HEK293 (cell line): ENCODE data around the gene POLD4.

Experiments
- CTCF ChIA-PET: fragments of 350-600 bp; formaldehyde crosslinking; extraction: SDS; loops from one replicate; lab custom pipeline; 2021; ENCODE audit warnings: antibody characterized with exemption; lab: Yijun Ruan, JAX
- POLR2A ChIA-PET: fragments of 300-600 bp; formaldehyde crosslinking; extraction: SDS; loops from one replicate; lab custom pipeline; 2020; ENCODE audit warnings: antibody characterized with exemption, inconsistent platforms; lab: Yijun Ruan, JAX
- H3K27ac ChIP-seq: fragments of 200-500 bp; sonication (Bioruptor generic); 2 replicates; pipeline ENCODE4 v1.5.1; 2014; ENCODE audit warnings: low read depth, low read length, control low read depth, inconsistent platforms; ENCODE audit errors: extremely low read depth
- H3K36me3 ChIP-seq, 2 experiments: fragments of 200-500 bp in 1 of 2; sonication (Bioruptor generic) in 1 of 2; 1 replicate in 1 of 2; 2 replicates in 1 of 2; pipeline ENCODE4 v1.5.1; 2014 to 2017; ENCODE audit warnings: inconsistent platforms in 2 of 2, low read length in 2 of 2; ENCODE audit not compliant: control insufficient read depth in 2 of 2, insufficient read depth in 1 of 2
- H3K4me1 ChIP-seq: fragments of 200-500 bp; sonication (Bioruptor generic); 2 replicates; pipeline ENCODE4 v1.5.1; 2014; ENCODE audit warnings: mild to moderate bottlenecking, low read length, inconsistent platforms; ENCODE audit not compliant: control insufficient read depth, insufficient read depth
- H3K4me3 ChIP-seq: 2 replicates; pipeline ENCODE4 v1.5.1; 2011; ENCODE audit warnings: low read depth, mild to moderate bottlenecking, control low read depth, low read length, moderate library complexity
- H3K9me3 ChIP-seq: fragments of 200-500 bp; sonication (Bioruptor generic); 2 replicates; pipeline ENCODE4 v1.5.1; 2014; ENCODE audit warnings: low read depth, low read length, inconsistent platforms; ENCODE audit not compliant: control insufficient read depth, insufficient read depth
- CTCF ChIP-seq: fragments of 450-650 bp; formaldehyde crosslinking; IDR thresholded peaks from 2 replicates; pipeline ENCODE4 v1.5.1; 2016; ENCODE audit warnings: missing biosample characterization, missing genetic modification characterization
- GLIS1 ChIP-seq: fragments of 450-650 bp; formaldehyde crosslinking; IDR thresholded peaks from 2 replicates; pipeline ENCODE4 v1.5.1; 2016; ENCODE audit warnings: missing biosample characterization, missing genetic modification characterization
- GLIS2 ChIP-seq: fragments of 450-650 bp; formaldehyde crosslinking; IDR thresholded peaks from 2 replicates; pipeline ENCODE4 v1.5.1; 2016; ENCODE audit warnings: missing biosample characterization, missing genetic modification characterization
- KLF7 ChIP-seq: fragments of 450-650 bp; formaldehyde crosslinking; IDR thresholded peaks from 2 replicates; pipeline ENCODE4 v1.5.1; 2016; ENCODE audit warnings: missing biosample characterization, missing genetic modification characterization, borderline replicate concordance
- MYNN ChIP-seq: fragments of 450-650 bp; formaldehyde crosslinking; IDR thresholded peaks from 2 replicates; pipeline ENCODE4 v1.5.1; 2016; ENCODE audit warnings: missing biosample characterization, missing genetic modification characterization, borderline replicate concordance
- SETDB1 ChIP-seq: IDR thresholded peaks from one replicate; pipeline ENCODE4 v1.6.1; 2017; ENCODE audit warnings: mild to moderate bottlenecking, low read length, moderate library complexity, mixed read lengths; ENCODE audit not compliant: insufficient read length
- ZBTB1 ChIP-seq: fragments of 450-650 bp; formaldehyde crosslinking; IDR thresholded peaks from 2 replicates; pipeline ENCODE4 v1.5.1; 2016; ENCODE audit warnings: missing biosample characterization, missing genetic modification characterization
- ZBTB44 ChIP-seq: fragments of 450-650 bp; IDR thresholded peaks from 2 replicates; pipeline ENCODE4 v1.5.1; 2018; ENCODE audit warnings: missing biosample characterization, mild to moderate bottlenecking, missing genetic modification characterization
- ZBTB8A ChIP-seq: fragments of 450-650 bp; formaldehyde crosslinking; IDR thresholded peaks from 2 replicates; pipeline ENCODE4 v1.5.1; 2016; ENCODE audit warnings: missing biosample characterization, missing genetic modification characterization
- ZNF132 ChIP-seq: fragments of 450-650 bp; formaldehyde crosslinking; IDR thresholded peaks from 2 replicates; pipeline ENCODE4 v1.5.1; 2017; ENCODE audit warnings: missing biosample characterization, missing genetic modification characterization, borderline replicate concordance
- ZNF146 ChIP-seq: fragments of 450-650 bp; formaldehyde crosslinking; IDR thresholded peaks from 2 replicates; pipeline ENCODE4 v1.5.1; 2016; ENCODE audit warnings: missing biosample characterization, missing genetic modification characterization
- ZNF157 ChIP-seq: fragments of 450-650 bp; formaldehyde crosslinking; IDR thresholded peaks from 2 replicates; pipeline ENCODE4 v1.5.1; 2016; ENCODE audit warnings: missing biosample characterization, missing genetic modification characterization
- ZNF214 ChIP-seq: fragments of 450-650 bp; formaldehyde crosslinking; IDR thresholded peaks from 2 replicates; pipeline ENCODE4 v1.5.1; 2017; ENCODE audit warnings: missing biosample characterization, mild to moderate bottlenecking, missing genetic modification characterization, borderline replicate concordance
- ZNF239 ChIP-seq: fragments of 450-650 bp; formaldehyde crosslinking; IDR thresholded peaks from 2 replicates; pipeline ENCODE4 v1.5.1; 2016; ENCODE audit warnings: missing biosample characterization, missing genetic modification characterization
- ZNF311 ChIP-seq: fragments of 450-650 bp; formaldehyde crosslinking; IDR thresholded peaks from 2 replicates; pipeline ENCODE4 v1.5.1; 2017; ENCODE audit warnings: missing biosample characterization, missing genetic modification characterization, borderline replicate concordance
- ZNF350 ChIP-seq: fragments of 450-650 bp; formaldehyde crosslinking; IDR thresholded peaks from 2 replicates; pipeline ENCODE4 v1.5.0; 2017; ENCODE audit warnings: missing biosample characterization, mild to moderate bottlenecking, missing genetic modification characterization
- ZNF423 ChIP-seq: fragments of 450-650 bp; formaldehyde crosslinking; IDR thresholded peaks from 2 replicates; pipeline ENCODE4 v1.5.1; 2016; ENCODE audit warnings: missing biosample characterization, missing genetic modification characterization
- ZNF473 ChIP-seq: fragments of 450-650 bp; formaldehyde crosslinking; IDR thresholded peaks from 2 replicates; pipeline ENCODE4 v1.5.1; 2017; ENCODE audit warnings: missing biosample characterization, missing genetic modification characterization
- ZNF571 ChIP-seq: fragments of 450-650 bp; formaldehyde crosslinking; IDR thresholded peaks from 2 replicates; pipeline ENCODE4 v1.5.0; 2017; ENCODE audit warnings: missing biosample characterization, missing genetic modification characterization
- ZNF76 ChIP-seq: fragments of 450-650 bp; formaldehyde crosslinking; IDR thresholded peaks from 2 replicates; pipeline ENCODE4; 2016; ENCODE audit warnings: low read depth, missing biosample characterization, missing genetic modification characterization, borderline replicate concordance
- TF ChIP-seq, protein P1 (sequence below): fragments of 450-650 bp; formaldehyde crosslinking; IDR thresholded peaks from 2 replicates; pipeline ENCODE4 v1.5.1; 2016; ENCODE audit warnings: missing biosample characterization, missing genetic modification characterization
- TF ChIP-seq, protein P2 (sequence below): fragments of 450-650 bp; formaldehyde crosslinking; IDR thresholded peaks from 2 replicates; pipeline ENCODE4 v1.5.1; 2016; ENCODE audit warnings: missing biosample characterization, missing genetic modification characterization
- TF ChIP-seq, protein P3 (sequence below): fragments of 450-650 bp; formaldehyde crosslinking; IDR thresholded peaks from 2 replicates; pipeline ENCODE4 v1.5.1; 2016; ENCODE audit warnings: missing biosample characterization, missing genetic modification characterization, borderline replicate concordance

POLD4 gene

DNA sequence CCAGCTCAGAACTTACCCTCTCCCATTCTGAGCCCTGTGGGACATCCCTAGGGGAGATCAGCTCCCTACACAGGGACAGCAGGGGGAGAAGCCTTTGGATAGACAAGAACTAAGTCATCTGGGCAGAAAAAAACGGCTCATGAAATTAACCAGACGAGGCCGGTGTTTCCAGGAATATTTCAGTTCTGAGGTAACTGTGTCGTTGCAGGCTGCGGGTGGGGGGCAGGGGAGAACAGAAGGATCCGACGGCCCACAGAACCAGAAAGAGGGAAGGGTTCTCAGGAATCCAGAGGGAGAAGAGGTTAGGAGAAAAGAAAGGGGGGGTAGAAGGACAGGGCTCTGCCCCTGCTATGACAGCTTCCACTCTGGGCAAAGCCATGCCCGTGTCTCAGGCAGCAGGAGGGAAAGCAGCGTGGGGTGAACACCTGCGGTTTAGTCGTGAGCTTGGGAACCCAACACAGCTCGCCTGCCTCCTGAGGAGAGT lies 16.5 kb upstream of the POLD4 start (continued):
- TF ChIP-seq GLIS1 (tag by site-specific recombination), result no peak; the same call in 1 of the 2 replicates
- no peak for TF ChIP-seq ZNF311
- no peak for TF ChIP-seq ZNF132 (tag by site-specific recombination)
- 0 out of 2 replicates have a peak, but pooled peaks have one; percentile 37 for TF ChIP-seq GLIS2
- TF ChIP-seq, protein P1, sequence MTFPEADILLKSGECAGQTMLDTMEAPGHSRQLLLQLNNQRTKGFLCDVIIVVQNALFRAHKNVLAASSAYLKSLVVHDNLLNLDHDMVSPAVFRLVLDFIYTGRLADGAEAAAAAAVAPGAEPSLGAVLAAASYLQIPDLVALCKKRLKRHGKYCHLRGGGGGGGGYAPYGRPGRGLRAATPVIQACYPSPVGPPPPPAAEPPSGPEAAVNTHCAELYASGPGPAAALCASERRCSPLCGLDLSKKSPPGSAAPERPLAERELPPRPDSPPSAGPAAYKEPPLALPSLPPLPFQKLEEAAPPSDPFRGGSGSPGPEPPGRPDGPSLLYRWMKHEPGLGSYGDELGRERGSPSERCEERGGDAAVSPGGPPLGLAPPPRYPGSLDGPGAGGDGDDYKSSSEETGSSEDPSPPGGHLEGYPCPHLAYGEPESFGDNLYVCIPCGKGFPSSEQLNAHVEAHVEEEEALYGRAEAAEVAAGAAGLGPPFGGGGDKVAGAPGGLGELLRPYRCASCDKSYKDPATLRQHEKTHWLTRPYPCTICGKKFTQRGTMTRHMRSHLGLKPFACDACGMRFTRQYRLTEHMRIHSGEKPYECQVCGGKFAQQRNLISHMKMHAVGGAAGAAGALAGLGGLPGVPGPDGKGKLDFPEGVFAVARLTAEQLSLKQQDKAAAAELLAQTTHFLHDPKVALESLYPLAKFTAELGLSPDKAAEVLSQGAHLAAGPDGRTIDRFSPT (tag by site-specific recombination), result 0 out of 2 replicates have a peak, but pooled peaks have one; percentile 18

DNA sequence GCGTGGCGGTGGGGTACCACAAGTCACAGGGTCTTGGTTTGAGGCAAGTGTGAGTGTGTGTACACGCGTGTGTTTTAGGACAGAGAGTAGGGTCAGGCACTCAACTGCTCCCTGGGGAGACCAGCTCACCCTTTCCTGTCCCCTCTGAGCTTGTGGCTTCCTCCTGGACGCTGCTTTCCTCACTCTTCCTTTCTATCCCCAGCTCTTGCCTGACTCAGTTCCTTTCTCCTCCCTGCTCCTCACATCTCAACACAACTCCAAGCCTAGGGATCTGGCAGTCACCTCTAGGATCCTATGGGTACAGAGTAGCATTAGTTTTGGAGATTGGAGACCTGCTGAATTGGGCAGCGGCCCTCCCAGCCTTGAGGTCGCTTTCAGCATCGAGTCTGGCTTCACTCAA lies 15.9 kb upstream of the POLD4 start:
- Histone ChIP-seq H3K27ac (no peak overlapping the region), H3K4me1 (peaks cover under 1% of the 10 kb centered on the region; the same call in 1 of the 2 replicates), H3K4me3 (no peak overlapping the region), H3K36me3 (no peaks in the 10 kb centered on the region), H3K9me3 (no peaks in the 10 kb centered on the region)
- ChIA-PET POLR2A (interaction anchor here (1.0 kb wide), 1 partner anchor 28 kb away, joined by 3 read pairs; no protein-coding TSS in a partner anchor), CTCF (interaction anchor here (0.7 to 30.4 kb wide), 4 partner anchors 6 to 54 kb away, joined by 4 to 898 read pairs (median 452); partner anchors contain the start of genes CLCF1, POLD4 and RAD9A)
- no peak for TF ChIP-seq ZNF76 (tag by site-specific recombination)
- no peak for TF ChIP-seq KLF7 (tag by site-specific recombination)
- no peak for TF ChIP-seq MYNN (tag by site-specific recombination)
- TF ChIP-seq, protein P2, sequence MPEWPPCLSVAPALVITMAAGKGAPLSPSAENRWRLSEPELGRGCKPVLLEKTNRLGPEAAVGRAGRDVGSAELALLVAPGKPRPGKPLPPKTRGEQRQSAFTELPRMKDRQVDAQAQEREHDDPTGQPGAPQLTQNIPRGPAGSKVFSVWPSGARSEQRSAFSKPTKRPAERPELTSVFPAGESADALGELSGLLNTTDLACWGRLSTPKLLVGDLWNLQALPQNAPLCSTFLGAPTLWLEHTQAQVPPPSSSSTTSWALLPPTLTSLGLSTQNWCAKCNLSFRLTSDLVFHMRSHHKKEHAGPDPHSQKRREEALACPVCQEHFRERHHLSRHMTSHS (tag by site-specific recombination), result no peak
- TF ChIP-seq ZNF146, result no peak
- TF ChIP-seq ZNF239 (tag by site-specific recombination), result no peak
- TF ChIP-seq CTCF (tag by site-specific recombination), result no peak

DNA sequence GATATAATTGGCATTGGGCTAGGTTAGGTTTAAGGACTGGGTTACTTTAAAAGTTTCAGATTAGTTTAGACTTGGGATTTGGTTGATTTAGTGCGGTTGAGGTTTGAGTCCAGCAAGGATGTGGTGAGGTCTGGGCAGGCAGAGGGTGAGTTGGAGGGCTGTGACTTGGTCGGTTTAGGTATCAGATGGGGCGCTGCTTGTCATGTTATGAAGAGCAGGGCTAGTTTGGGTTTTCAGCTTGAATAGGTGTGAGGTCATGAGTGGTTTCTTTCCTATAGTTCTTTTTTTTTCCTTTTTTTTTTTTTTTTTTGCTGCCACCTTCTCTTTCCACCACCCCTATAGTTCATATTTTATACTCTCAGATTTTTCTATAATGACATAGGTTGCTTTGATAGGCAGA lies 15.3 kb upstream of the POLD4 start:
- ChIA-PET POLR2A (interaction anchor here (1.0 to 1.3 kb wide), 2 partner anchors 13 to 29 kb away, joined by 3 to 6 read pairs; no protein-coding TSS in a partner anchor), CTCF (interaction anchor here (1.7 to 30.4 kb wide), 3 partner anchors 5 to 23 kb away, joined by 5 to 898 read pairs (median 898); partner anchors contain the start of genes CLCF1, POLD4 and RAD9A)
- no peak overlapping the region for H3K27ac ChIP-seq
- no peak overlapping the region for H3K4me3 ChIP-seq
- no peaks in the 10 kb centered on the region for H3K36me3 ChIP-seq
- no peaks in the 10 kb centered on the region for H3K9me3 ChIP-seq
- no peaks in the 10 kb centered on the region; the same call in 1 of the 2 replicates for H3K4me1 ChIP-seq
- TF ChIP-seq ZNF571 (tag by site-specific recombination) (no peak), ZNF473 (no peak), ZNF423 (tag by site-specific recombination) (no peak), ZNF350 (tag by site-specific recombination) (no peak), ZNF157 (no peak), ZBTB1 (tag by site-specific recombination) (no peak), ZBTB44 (tag by site-specific recombination) (no peak), SETDB1 (no peak), ZNF214 (tag by site-specific recombination) (no peak), ZBTB8A (tag by site-specific recombination) (no peak)
- TF ChIP-seq, protein P3, sequence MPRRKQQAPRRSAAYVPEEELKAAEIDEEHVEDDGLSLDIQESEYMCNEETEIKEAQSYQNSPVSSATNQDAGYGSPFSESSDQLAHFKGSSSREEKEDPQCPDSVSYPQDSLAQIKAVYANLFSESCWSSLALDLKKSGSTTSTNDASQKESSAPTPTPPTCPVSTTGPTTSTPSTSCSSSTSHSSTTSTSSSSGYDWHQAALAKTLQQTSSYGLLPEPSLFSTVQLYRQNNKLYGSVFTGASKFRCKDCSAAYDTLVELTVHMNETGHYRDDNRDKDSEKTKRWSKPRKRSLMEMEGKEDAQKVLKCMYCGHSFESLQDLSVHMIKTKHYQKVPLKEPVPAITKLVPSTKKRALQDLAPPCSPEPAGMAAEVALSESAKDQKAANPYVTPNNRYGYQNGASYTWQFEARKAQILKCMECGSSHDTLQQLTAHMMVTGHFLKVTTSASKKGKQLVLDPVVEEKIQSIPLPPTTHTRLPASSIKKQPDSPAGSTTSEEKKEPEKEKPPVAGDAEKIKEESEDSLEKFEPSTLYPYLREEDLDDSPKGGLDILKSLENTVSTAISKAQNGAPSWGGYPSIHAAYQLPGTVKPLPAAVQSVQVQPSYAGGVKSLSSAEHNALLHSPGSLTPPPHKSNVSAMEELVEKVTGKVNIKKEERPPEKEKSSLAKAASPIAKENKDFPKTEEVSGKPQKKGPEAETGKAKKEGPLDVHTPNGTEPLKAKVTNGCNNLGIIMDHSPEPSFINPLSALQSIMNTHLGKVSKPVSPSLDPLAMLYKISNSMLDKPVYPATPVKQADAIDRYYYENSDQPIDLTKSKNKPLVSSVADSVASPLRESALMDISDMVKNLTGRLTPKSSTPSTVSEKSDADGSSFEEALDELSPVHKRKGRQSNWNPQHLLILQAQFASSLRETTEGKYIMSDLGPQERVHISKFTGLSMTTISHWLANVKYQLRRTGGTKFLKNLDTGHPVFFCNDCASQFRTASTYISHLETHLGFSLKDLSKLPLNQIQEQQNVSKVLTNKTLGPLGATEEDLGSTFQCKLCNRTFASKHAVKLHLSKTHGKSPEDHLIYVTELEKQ (tag by site-specific recombination), result no peak
